IPS DF 6.9 (cell line): Measurements from ENCODE around the gene TYRO3.

Experiments
- DNase-seq: peaks from one replicate; pipeline ENCODE4 v3.0.0-alpha.2; 2013; ENCODE audit warnings: low read depth, low spot score
- H3K27ac ChIP-seq: one replicate; pipeline ENCODE4 v1.5.1; 2013; ENCODE audit warnings: low read length, control low read depth
- H3K27me3 ChIP-seq: 2 replicates; pipeline ENCODE4 v1.6.1; 2013; ENCODE audit warnings: mild to moderate bottlenecking, low read length; ENCODE audit not compliant: control insufficient read depth, insufficient read depth
- H3K36me3 ChIP-seq: 2 replicates; pipeline ENCODE4 v1.6.1; 2013; ENCODE audit warnings: low read length; ENCODE audit not compliant: control insufficient read depth, insufficient read depth
- H3K4me1 ChIP-seq: 2 replicates; pipeline ENCODE4 v1.6.1; 2013; ENCODE audit warnings: low read length; ENCODE audit not compliant: control insufficient read depth, insufficient read depth
- H3K4me3 ChIP-seq: 2 replicates; pipeline ENCODE4 v1.5.1; 2013; ENCODE audit warnings: mild to moderate bottlenecking, low read length
- H3K9me3 ChIP-seq: 2 replicates; pipeline ENCODE4 v1.6.1; 2013; ENCODE audit warnings: low read length, inconsistent platforms; ENCODE audit not compliant: control insufficient read depth, insufficient read depth
- WGBS: extraction: QIAGEN DNeasy Blood & Tissue Kit; methylation state at CpG from one replicate; pipeline ENCODE4 v1.1.7; 2013; ENCODE audit warnings: mixed read lengths, missing lambda C conversion rate; ENCODE audit not compliant: insufficient read length, insufficient coverage; 5-methylcytosine and 5-hydroxymethylcytosine counted together

Gene TYRO3

GRCh38 chr15:41627203-41627602 lies 68.2 kb downstream of the TYRO3 start:
- H3K4me3 ChIP-seq: no peak overlapping the region
- no peaks in the 10 kb centered on the region for H3K36me3 ChIP-seq
- no CpG with 5 or more reads among the region's 1 CpG for WGBS
- H3K4me1 ChIP-seq: peaks cover 4% of the 10 kb centered on the region
- no peaks in the 10 kb centered on the region for H3K27me3 ChIP-seq
- no peak overlapping the region for H3K27ac ChIP-seq
- no peak for DNase-seq
- H3K9me3 ChIP-seq: no peaks in the 10 kb centered on the region

- Histone ChIP-seq H3K27ac (no peak overlapping the region), H3K36me3 (no peaks in the 10 kb centered on the region), H3K4me1 (peaks cover 7% of the 10 kb centered on the region), H3K27me3 (no peaks in the 10 kb centered on the region), H3K9me3 (no peaks in the 10 kb centered on the region), H3K4me3 (no peak overlapping the region)
- no CpG with 5 or more reads among the region's 4 CpGs for WGBS
- no peak for DNase-seq
Observed at GRCh38 chr15:41629463-41629862, 70.5 kb downstream of the TYRO3 start.

- Histone ChIP-seq H3K36me3 (no peaks in the 10 kb centered on the region), H3K4me1 (peaks cover 7% of the 10 kb centered on the region), H3K4me3 (no peak overlapping the region), H3K27ac (no peak overlapping the region), H3K27me3 (no peaks in the 10 kb centered on the region), H3K9me3 (no peaks in the 10 kb centered on the region)
- DNase-seq: no peak
- no CpG with 5 or more reads among the region's 5 CpGs for WGBS
Observed at GRCh38 chr15:41629883-41630282, 70.9 kb downstream of the TYRO3 start.

GRCh38 chr15:41630616-41631217 lies 71.7 kb downstream of the TYRO3 start:
- Histone ChIP-seq H3K4me3 (no peak overlapping the region), H3K36me3 (no peaks in the 10 kb centered on the region), H3K4me1 (peaks cover 7% of the 10 kb centered on the region), H3K27me3 (no peaks in the 10 kb centered on the region), H3K27ac (no peak overlapping the region), H3K9me3 (no peaks in the 10 kb centered on the region)
- no peak for DNase-seq
- WGBS: no CpG with 5 or more reads among the region's 3 CpGs

GRCh38 chr15:41631880-41632470 lies 73.0 kb downstream of the TYRO3 start:
- no peak overlapping the region for H3K4me3 ChIP-seq
- no CpG with 5 or more reads among the region's 3 CpGs for whole genome bisulfite sequencing
- DNase-seq: no peak
- H3K36me3 ChIP-seq: no peaks in the 10 kb centered on the region
- H3K9me3 ChIP-seq: no peaks in the 10 kb centered on the region
- peaks cover 7% of the 10 kb centered on the region for H3K4me1 ChIP-seq
- H3K27me3 ChIP-seq: no peaks in the 10 kb centered on the region
- H3K27ac ChIP-seq: no peak overlapping the region
